B cell (primary cell): ENCODE data around the gene CHRD.
"Not testable (repeated sequence)": the region's sequence is repeated elsewhere in the genome, so short reads cannot be mapped to it uniquely, and the experiment has no call there.

Experiments
- CTCF ChIP-seq: fragments of 200-600 bp; IDR thresholded peaks from one replicate; pipeline ENCODE4 v1.8.0; 2022; ENCODE audit warnings: antibody characterized with exemption, mild to moderate bottlenecking
- EZH2 ChIP-seq: IDR thresholded peaks from 2 replicates; pipeline ENCODE4 v1.6.1; 2012; ENCODE audit warnings: borderline replicate concordance, low read depth, mild to moderate bottlenecking, moderate library complexity, low read length; ENCODE audit not compliant: insufficient read depth, poor library complexity, severe bottlenecking

GRCh38 chr3:184433178-184433577, 53.3 kb downstream of the CHRD start:
- not testable (repeated sequence) for TF ChIP-seq CTCF, EZH2
